BJ (cell line): Measurements from ENCODE around the gene ASIC3. TPM values are rescaled to one million over a fixed set of nuclear protein-coding genes. Genes with fewer than 3 reads are reported as not detected.

Experiments used
- CTCF ChIA-PET: fragments of 350-600 bp; formaldehyde crosslinking; extraction: SDS; loops from one replicate; lab custom pipeline; 2021; ENCODE audit warnings: antibody characterized with exemption, inconsistent platforms; lab: Yijun Ruan, JAX
- POLR2A ChIA-PET: fragments of 300-600 bp; sonication (Branson Sonifier 250); formaldehyde crosslinking; extraction: SDS; loops from one replicate; lab custom pipeline; 2021; ENCODE audit warnings: antibody characterized with exemption; lab: Charles Lee
- DNase-seq: peaks from one replicate; pipeline ENCODE4 v3.0.0-alpha.2; 2011; ENCODE audit warnings: low read depth
- H3K27me3 ChIP-seq: 2 replicates; pipeline ENCODE4 v1.6.0; 2011; ENCODE audit warnings: low read length; ENCODE audit not compliant: control insufficient read depth, insufficient read depth
- H3K36me3 ChIP-seq: 2 replicates; pipeline ENCODE4 v1.5.1; 2011; ENCODE audit warnings: low read length; ENCODE audit not compliant: control insufficient read depth, insufficient read depth
- H3K4me3 ChIP-seq: 2 replicates; pipeline ENCODE4 v1.5.1; 2011; ENCODE audit warnings: low read depth, mild to moderate bottlenecking, control low read depth, low read length
- polyA plus RNA-seq: library from polyadenylated mRNA; depleted of rRNA; stranded (reverse); fragments of >200 nt; gene quantifications from 2 replicates; pipeline ENCODE4 v1.2.3, GENCODE V29; 2011
- TF ChIP-seq, protein P1 (sequence below): IDR thresholded peaks from 2 replicates; pipeline ENCODE4 v1.5.1; 2011; ENCODE audit warnings: low read depth, mild to moderate bottlenecking, control low read depth, inconsistent platforms, low read length, moderate library complexity; ENCODE audit not compliant: insufficient read depth

ASIC3 gene
- polyA plus RNA-seq, 1 experiment, result 0.45 TPM

DNA sequence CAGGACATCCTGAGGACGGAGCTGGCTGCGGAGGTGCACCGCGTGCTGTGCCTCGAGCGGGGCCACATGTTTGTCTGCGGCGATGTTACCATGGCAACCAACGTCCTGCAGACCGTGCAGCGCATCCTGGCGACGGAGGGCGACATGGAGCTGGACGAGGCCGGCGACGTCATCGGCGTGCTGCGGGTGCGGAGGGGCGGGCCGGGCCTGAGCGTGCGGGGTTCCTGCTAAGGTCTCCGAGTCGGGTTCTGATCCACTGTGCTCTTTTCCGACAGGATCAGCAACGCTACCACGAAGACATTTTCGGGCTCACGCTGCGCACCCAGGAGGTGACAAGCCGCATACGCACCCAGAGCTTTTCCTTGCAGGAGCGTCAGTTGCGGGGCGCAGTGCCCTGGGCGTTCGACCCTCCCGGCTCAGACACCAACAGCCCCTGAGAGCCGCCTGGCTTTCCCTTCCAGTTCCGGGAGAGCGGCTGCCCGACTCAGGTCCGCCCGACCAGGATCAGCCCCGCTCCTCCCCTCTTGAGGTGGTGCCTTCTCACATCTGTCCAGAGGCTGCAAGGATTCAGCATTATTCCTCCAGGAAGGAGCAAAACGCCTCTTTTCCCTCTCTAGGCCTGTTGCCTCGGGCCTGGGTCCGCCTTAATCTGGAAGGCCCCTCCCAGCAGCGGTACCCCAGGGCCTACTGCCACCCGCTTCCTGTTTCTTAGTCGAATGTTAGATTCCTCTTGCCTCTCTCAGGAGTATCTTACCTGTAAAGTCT lies 34.4 kb upstream of the ASIC3 start:
- TF ChIP-seq, protein P1, sequence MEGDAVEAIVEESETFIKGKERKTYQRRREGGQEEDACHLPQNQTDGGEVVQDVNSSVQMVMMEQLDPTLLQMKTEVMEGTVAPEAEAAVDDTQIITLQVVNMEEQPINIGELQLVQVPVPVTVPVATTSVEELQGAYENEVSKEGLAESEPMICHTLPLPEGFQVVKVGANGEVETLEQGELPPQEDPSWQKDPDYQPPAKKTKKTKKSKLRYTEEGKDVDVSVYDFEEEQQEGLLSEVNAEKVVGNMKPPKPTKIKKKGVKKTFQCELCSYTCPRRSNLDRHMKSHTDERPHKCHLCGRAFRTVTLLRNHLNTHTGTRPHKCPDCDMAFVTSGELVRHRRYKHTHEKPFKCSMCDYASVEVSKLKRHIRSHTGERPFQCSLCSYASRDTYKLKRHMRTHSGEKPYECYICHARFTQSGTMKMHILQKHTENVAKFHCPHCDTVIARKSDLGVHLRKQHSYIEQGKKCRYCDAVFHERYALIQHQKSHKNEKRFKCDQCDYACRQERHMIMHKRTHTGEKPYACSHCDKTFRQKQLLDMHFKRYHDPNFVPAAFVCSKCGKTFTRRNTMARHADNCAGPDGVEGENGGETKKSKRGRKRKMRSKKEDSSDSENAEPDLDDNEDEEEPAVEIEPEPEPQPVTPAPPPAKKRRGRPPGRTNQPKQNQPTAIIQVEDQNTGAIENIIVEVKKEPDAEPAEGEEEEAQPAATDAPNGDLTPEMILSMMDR, result peak; percentile 25; the same call in 1 of the 2 replicates
- H3K27me3 ChIP-seq, result peaks cover 9% of the 10 kb centered on the region
- no peaks in the 10 kb centered on the region for H3K36me3 ChIP-seq
- ChIA-PET POLR2A (interaction anchor here (0.6 kb wide), 1 partner anchor 229 kb away, joined by 3 read pairs; no protein-coding TSS in a partner anchor), CTCF (interaction anchor here (0.8 to 6.9 kb wide), 10 partner anchors 9 to 102 kb away, joined by 3 to 91 read pairs (median 4); no protein-coding TSS in a partner anchor)
- H3K4me3 ChIP-seq, result peak overlapping the region; percentile 34
- peak; percentile 11 for DNase-seq

- no peak for DNase-seq
- TF ChIP-seq, protein P1, result no peak
- H3K4me3 ChIP-seq, result no peak overlapping the region
- ChIA-PET POLR2A (no interaction called here), CTCF (interaction anchor here (1.4 kb wide), 1 partner anchor 26 kb away, joined by 4 read pairs; no protein-coding TSS in a partner anchor)
- no peaks in the 10 kb centered on the region for H3K36me3 ChIP-seq
- H3K27me3 ChIP-seq, result peaks cover 17% of the 10 kb centered on the region
Observed at GRCh38 chr7:151014950-151015349, 33.4 kb upstream of the ASIC3 start.

DNA sequence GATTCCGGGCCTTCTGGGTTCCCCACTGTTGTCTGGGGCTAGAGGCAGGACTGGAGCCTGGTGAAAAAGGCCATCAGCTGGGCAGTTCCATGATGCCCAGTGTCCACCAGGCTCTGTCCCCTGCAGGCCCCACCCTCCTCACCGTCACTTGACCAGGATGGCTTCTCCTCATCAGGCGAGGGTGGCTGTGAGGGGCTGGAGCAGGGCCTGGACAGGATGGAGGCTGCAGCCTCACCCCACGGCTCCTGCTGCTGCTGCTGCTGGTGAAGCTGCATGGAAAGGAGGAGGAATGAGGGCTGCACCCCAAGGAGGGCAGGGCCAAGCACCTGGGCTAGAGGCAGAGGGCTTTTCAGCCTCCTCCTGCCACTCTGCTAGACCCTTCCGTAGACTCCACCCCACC lies 32.4 kb upstream of the ASIC3 start:
- H3K27me3 ChIP-seq, result peaks cover 25% of the 10 kb centered on the region
- CTCF ChIA-PET, result interaction anchor here (0.9 kb wide), 1 partner anchor 10 kb away, joined by 3 read pairs; no protein-coding TSS in a partner anchor
- H3K4me3 ChIP-seq, result no peak overlapping the region
- TF ChIP-seq, protein P1, result no peak
- H3K36me3 ChIP-seq, result no peaks in the 10 kb centered on the region
- POLR2A ChIA-PET, result no interaction called here
- DNase-seq, result no peak

DNA sequence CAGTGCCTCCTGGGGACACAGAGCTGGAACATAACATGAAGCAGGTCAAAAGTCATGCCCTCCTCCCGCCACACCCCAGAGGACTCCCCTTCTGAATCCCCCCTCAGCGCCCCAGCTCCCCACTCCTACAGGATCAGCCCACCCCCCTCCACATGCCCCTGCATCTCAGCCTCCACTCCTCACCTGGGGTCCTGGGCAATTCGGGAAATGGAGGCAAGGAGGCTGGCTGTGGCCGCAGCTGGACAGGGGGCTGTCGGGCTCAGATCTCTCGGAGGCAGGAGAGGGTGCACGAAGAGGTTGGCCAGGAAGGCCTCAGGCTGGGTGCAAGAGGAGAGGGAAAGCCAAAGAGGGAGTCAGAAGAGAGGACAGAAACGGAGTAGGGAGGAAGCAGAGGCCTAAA lies 31.8 kb upstream of the ASIC3 start:
- Histone ChIP-seq H3K27me3 (peaks cover 27% of the 10 kb centered on the region), H3K36me3 (no peaks in the 10 kb centered on the region), H3K4me3 (no peak overlapping the region)
- TF ChIP-seq, protein P1, result no peak
- POLR2A ChIA-PET, result no interaction called here
- DNase-seq, result no peak
- CTCF ChIA-PET, result interaction anchor here (0.9 to 6.7 kb wide), 2 partner anchors 7 to 9 kb away, joined by 3 to 58 read pairs; no protein-coding TSS in a partner anchor

GRCh38 chr7:151016942-151017341 lies 31.4 kb upstream of the ASIC3 start:
- H3K4me3 ChIP-seq, result no peak overlapping the region
- no peaks in the 10 kb centered on the region for H3K36me3 ChIP-seq
- DNase-seq, result no peak
- ChIA-PET POLR2A (no interaction called here), CTCF (interaction anchor here (1.1 to 6.7 kb wide), 3 partner anchors 8 to 119 kb away, joined by 5 to 58 read pairs (median 11); no protein-coding TSS in a partner anchor)
- TF ChIP-seq, protein P1, result no peak
- peaks cover 27% of the 10 kb centered on the region for H3K27me3 ChIP-seq
